Measurements from ENCODE around the gene NMNAT3.

DNA sequence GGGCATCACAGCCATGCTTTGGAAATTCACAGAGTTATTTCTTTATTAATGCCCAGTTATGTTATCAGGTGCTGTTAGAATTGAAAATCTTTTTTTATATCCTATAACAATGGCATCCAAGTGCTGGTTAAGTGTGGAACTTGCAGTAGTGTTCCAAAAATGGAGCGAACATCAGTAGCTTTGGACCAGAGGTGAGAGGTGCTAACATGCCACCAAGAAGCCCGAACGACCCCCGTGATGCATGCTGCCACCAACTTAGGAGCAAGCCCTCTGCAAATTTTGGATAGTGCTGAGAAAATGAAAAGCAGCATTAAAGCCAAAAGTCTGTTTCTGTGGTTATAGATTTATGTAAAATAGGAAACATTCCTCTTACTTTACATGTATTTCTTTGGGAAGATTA lies 163.0 kb downstream of the NMNAT3 start:
- TF ChIP-seq, protein P1, sequence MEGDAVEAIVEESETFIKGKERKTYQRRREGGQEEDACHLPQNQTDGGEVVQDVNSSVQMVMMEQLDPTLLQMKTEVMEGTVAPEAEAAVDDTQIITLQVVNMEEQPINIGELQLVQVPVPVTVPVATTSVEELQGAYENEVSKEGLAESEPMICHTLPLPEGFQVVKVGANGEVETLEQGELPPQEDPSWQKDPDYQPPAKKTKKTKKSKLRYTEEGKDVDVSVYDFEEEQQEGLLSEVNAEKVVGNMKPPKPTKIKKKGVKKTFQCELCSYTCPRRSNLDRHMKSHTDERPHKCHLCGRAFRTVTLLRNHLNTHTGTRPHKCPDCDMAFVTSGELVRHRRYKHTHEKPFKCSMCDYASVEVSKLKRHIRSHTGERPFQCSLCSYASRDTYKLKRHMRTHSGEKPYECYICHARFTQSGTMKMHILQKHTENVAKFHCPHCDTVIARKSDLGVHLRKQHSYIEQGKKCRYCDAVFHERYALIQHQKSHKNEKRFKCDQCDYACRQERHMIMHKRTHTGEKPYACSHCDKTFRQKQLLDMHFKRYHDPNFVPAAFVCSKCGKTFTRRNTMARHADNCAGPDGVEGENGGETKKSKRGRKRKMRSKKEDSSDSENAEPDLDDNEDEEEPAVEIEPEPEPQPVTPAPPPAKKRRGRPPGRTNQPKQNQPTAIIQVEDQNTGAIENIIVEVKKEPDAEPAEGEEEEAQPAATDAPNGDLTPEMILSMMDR (IDR thresholded peaks at IDR 0.05; ENCODE audit: low read depth, low read length, missing input control): no peak
- TF ChIP-seq REST (IDR thresholded peaks at IDR 0.05): no peak
- TF ChIP-seq YY1 (IDR thresholded peaks at IDR 0.05): no peak
- no peak for TF ChIP-seq MAX (IDR thresholded peaks at IDR 0.05)
- TF ChIP-seq RXRA (IDR thresholded peaks at IDR 0.05): no peak
- TF ChIP-seq, protein P2, sequence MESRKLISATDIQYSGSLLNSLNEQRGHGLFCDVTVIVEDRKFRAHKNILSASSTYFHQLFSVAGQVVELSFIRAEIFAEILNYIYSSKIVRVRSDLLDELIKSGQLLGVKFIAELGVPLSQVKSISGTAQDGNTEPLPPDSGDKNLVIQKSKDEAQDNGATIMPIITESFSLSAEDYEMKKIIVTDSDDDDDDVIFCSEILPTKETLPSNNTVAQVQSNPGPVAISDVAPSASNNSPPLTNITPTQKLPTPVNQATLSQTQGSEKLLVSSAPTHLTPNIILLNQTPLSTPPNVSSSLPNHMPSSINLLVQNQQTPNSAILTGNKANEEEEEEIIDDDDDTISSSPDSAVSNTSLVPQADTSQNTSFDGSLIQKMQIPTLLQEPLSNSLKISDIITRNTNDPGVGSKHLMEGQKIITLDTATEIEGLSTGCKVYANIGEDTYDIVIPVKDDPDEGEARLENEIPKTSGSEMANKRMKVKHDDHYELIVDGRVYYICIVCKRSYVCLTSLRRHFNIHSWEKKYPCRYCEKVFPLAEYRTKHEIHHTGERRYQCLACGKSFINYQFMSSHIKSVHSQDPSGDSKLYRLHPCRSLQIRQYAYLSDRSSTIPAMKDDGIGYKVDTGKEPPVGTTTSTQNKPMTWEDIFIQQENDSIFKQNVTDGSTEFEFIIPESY (IDR thresholded peaks at IDR 0.05): no peak
- no peak for TF ChIP-seq TAF1 (conservative IDR thresholded peaks at IDR 0.05)
- TF ChIP-seq RAD21 (IDR thresholded peaks at IDR 0.05): no peak
